Measurements from ENCODE around the gene FBRS. TPM values are rescaled to one million over a fixed set of nuclear protein-coding genes. Genes with fewer than 3 reads are reported as not detected.
"Not testable (repeated sequence)": the region's sequence is repeated elsewhere in the genome, so short reads cannot be mapped to it uniquely, and the experiment has no call there.

The FBRS gene
- total RNA-seq, 1 donor from 2014 or later = 91.1 TPM

DNA sequence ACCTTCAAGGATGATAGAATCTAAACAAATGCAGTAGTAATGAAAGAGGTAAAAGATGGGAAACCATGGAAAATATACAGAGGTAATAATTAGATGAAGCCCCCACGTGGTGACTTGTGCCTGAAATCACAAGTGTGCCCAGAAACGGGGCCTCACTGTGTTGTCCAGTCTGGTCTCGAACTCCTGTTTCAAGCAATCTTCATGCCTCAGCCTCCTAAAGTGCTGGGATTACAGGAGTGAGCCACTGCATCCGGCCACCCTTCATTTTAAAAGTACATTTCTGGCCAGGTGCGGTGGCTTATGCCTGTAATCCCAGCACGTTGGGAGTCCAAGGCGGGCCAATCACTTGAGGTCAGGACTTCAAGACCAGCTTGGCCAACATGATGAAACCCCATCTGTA lies 21.6 kb upstream of the FBRS start:
- no peak for DNase-seq (ENCODE audit: low spot score, unreplicated experiment)
- TF ChIP-seq, protein P1, sequence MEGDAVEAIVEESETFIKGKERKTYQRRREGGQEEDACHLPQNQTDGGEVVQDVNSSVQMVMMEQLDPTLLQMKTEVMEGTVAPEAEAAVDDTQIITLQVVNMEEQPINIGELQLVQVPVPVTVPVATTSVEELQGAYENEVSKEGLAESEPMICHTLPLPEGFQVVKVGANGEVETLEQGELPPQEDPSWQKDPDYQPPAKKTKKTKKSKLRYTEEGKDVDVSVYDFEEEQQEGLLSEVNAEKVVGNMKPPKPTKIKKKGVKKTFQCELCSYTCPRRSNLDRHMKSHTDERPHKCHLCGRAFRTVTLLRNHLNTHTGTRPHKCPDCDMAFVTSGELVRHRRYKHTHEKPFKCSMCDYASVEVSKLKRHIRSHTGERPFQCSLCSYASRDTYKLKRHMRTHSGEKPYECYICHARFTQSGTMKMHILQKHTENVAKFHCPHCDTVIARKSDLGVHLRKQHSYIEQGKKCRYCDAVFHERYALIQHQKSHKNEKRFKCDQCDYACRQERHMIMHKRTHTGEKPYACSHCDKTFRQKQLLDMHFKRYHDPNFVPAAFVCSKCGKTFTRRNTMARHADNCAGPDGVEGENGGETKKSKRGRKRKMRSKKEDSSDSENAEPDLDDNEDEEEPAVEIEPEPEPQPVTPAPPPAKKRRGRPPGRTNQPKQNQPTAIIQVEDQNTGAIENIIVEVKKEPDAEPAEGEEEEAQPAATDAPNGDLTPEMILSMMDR (IDR thresholded peaks at IDR 0.05; ENCODE audit: unreplicated experiment) = no peak
- no peaks in the 10 kb centered on the region for H3K36me3 Mint-ChIP-seq (ENCODE audit: insufficient read depth)
- no peaks in the 10 kb centered on the region for H3K9me3 Mint-ChIP-seq (ENCODE audit: low read depth)
- H3K27me3 Mint-ChIP-seq = peaks cover 4% of the 10 kb centered on the region
- no peak overlapping the region for H3K4me3 Mint-ChIP-seq (ENCODE audit: low read depth)
- no peak overlapping the region for H3K27ac Mint-ChIP-seq
- H3K4me1 Mint-ChIP-seq (ENCODE audit: low read depth) = peaks cover 8% of the 10 kb centered on the region

DNA sequence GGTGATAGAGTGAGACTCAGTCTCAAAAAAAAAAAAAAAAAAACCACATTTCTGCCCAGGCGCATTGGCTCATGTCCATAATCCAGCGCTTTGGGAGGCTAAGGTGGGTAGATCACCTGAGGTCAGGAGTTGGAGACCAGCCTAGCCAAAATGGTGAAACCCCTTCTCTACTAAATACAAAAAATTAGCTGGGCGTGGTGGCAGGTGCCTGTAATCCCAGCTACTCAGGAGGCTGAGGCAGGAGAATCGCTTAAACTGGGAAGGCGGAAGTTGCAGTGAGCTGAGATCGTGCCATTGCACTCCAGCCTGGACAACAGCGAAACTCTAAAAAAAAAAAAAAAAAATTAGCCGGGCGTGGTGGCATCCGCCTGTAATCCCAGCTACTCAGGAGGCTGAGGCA lies 21.1 kb upstream of the FBRS start:
- not testable (repeated sequence) for H3K27me3 Mint-ChIP-seq; H3K4me1 Mint-ChIP-seq (ENCODE audit: low read depth); H3K27ac Mint-ChIP-seq; H3K36me3 Mint-ChIP-seq (ENCODE audit: insufficient read depth); H3K4me3 Mint-ChIP-seq (ENCODE audit: low read depth); DNase-seq (ENCODE audit: low spot score, unreplicated experiment); H3K9me3 Mint-ChIP-seq (ENCODE audit: low read depth)

DNA sequence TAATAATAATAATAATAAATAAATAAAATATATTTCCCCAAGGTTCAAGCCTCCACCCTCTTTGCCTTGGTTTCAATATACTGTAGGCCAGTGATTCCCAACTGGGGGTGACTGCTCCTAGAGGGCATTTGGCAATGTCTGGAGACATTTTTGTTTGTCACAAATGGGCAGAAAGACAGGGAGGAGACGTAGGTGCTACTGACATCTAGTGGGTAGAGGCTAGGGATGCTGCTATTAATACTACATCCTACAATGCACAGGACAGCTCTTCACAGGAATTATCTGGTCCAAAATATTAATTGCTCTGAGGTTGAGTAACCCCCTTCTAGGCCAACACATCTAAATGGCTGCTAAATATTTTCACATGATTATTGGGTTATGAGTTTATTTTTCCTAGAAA lies 20.3 kb upstream of the FBRS start:
- DNase-seq (ENCODE audit: low spot score, unreplicated experiment) = no peak
- peaks cover 4% of the 10 kb centered on the region for H3K27me3 Mint-ChIP-seq
- no peaks in the 10 kb centered on the region for H3K9me3 Mint-ChIP-seq (ENCODE audit: low read depth)
- TF ChIP-seq, protein P1 (IDR thresholded peaks at IDR 0.05; ENCODE audit: unreplicated experiment) = peak; percentile 41
- peaks cover 8% of the 10 kb centered on the region for H3K4me1 Mint-ChIP-seq (ENCODE audit: low read depth)
- H3K4me3 Mint-ChIP-seq (ENCODE audit: low read depth) = no peak overlapping the region
- H3K36me3 Mint-ChIP-seq (ENCODE audit: insufficient read depth) = no peaks in the 10 kb centered on the region
- no peak overlapping the region for H3K27ac Mint-ChIP-seq

DNA sequence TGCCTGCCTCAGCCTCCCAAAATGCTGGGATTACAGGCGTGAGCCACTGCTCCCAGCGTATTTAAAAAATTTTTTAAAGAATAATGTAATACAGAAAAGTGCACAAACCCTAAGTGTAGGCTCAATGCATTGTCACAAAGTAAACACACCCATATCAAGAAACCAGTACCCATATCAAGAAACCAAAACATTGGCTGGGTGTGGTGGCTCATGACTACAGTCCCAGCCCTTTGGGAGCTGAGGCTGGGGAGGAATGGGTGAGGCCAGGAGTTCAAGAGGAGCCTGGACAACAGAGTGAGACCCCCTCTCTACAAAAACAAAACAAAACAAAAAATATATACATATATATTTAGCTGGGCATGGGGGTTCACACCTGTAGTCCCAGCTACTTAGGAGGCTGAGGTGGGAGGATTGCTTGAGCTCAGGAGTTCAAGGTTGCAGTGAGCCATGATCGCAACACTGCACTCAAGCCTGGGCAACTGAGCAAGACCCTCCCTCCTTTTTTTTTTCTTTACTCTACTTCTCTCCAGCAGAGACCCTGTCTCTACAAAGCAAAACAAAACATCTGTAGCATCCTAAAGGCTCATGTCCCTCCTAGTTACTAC lies 16.8 kb upstream of the FBRS start:
- no peak for DNase-seq (ENCODE audit: low spot score, unreplicated experiment)
- Mint-ChIP-seq H3K9me3 (ENCODE audit: low read depth) (no peaks in the 10 kb centered on the region), H3K36me3 (ENCODE audit: insufficient read depth) (no peaks in the 10 kb centered on the region), H3K4me1 (ENCODE audit: low read depth) (no peaks in the 10 kb centered on the region), H3K27ac (no peak overlapping the region), H3K27me3 (peaks cover 8% of the 10 kb centered on the region), H3K4me3 (ENCODE audit: low read depth) (no peak overlapping the region)
- TF ChIP-seq, protein P1 (IDR thresholded peaks at IDR 0.05; ENCODE audit: unreplicated experiment) = no peak

DNA sequence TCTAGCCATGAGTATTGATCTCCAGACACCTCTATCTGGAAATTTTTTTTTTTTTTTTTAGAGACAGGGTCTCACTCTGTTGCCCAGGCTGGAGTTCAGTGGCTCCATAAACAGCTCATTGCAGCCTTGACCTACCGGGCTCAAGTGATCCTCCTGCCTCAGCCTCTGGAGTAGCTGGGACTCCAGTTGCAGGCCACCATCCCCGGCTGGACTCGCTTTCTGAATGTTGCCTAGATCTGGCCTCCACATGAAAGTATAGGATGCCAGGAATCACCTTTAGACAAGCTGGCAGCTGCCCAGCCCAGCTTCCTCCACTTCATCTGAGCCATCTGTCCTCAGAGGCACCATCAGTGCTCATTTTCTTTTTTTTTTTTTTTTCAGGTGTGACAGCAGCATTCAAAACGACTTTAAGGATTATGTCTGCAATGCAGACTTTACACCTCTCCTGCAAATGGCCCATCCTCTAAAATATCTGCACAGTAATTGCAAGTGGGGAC lies 13.8 kb upstream of the FBRS start:
- Mint-ChIP-seq H3K9me3 (ENCODE audit: low read depth) (no peaks in the 10 kb centered on the region), H3K4me3 (ENCODE audit: low read depth) (no peak overlapping the region), H3K27ac (no peak overlapping the region), H3K27me3 (peaks cover 10% of the 10 kb centered on the region), H3K4me1 (ENCODE audit: low read depth) (no peaks in the 10 kb centered on the region), H3K36me3 (ENCODE audit: insufficient read depth) (no peaks in the 10 kb centered on the region)
- no peak for DNase-seq (ENCODE audit: low spot score, unreplicated experiment)
- TF ChIP-seq, protein P1 (IDR thresholded peaks at IDR 0.05; ENCODE audit: unreplicated experiment) = no peak

GRCh38 chr16:30645727-30646126 lies 12.5 kb upstream of the FBRS start:
- no peak overlapping the region for H3K4me3 Mint-ChIP-seq (ENCODE audit: low read depth)
- TF ChIP-seq, protein P1 (IDR thresholded peaks at IDR 0.05; ENCODE audit: unreplicated experiment) = no peak
- H3K36me3 Mint-ChIP-seq (ENCODE audit: insufficient read depth) = no peaks in the 10 kb centered on the region
- H3K27me3 Mint-ChIP-seq = peaks cover 7% of the 10 kb centered on the region
- H3K27ac Mint-ChIP-seq = no peak overlapping the region
- no peaks in the 10 kb centered on the region for H3K4me1 Mint-ChIP-seq (ENCODE audit: low read depth)
- no peaks in the 10 kb centered on the region for H3K9me3 Mint-ChIP-seq (ENCODE audit: low read depth)
- no peak for DNase-seq (ENCODE audit: low spot score, unreplicated experiment)

Data from progenitor cell of endocrine pancreas (in vitro differentiated cells).